K562 (cell line): ENCODE data around the gene DISC1.

Source experiments
- AFF4 ChIP-seq: sonication (generic); formaldehyde crosslinking; IDR thresholded peaks from 2 replicates; pipeline ENCODE4 v1.8.0; 2023; ENCODE audit warnings: mild to moderate bottlenecking, missing genetic modification reagents
- CTCF ChIP-seq, 3 experiments: IDR thresholded peaks in 2 of 3; conservative IDR thresholded peaks in 1 of 3; 2 replicates each; pipeline ENCODE4 v1.5.1; 2011 to 2012; ENCODE audit warnings: low read length in 3 of 3, mild to moderate bottlenecking in 3 of 3, control low read depth in 2 of 3, improper control_type of control experiment in 1 of 3, inconsistent platforms in 1 of 3, low read depth in 1 of 3, mixed read lengths in 1 of 3, moderate library complexity in 1 of 3; ENCODE audit not compliant: insufficient read depth in 2 of 3
- FOSL1 ChIP-seq: fragments of 200-800 bp; sonication (Bioruptor generic); conservative IDR thresholded peaks from 2 replicates; pipeline ENCODE4 v1.6.1; 2016; ENCODE audit warnings: missing genetic modification characterization, missing compliant biosample characterization
- FOXK2 ChIP-seq, 2 experiments: fragments of 450-650 bp; IDR thresholded peaks in 1 of 2; conservative IDR thresholded peaks in 1 of 2; 2 replicates each; pipeline ENCODE4 v1.6.1; 2016; ENCODE audit warnings: low read depth in 2 of 2, mild to moderate bottlenecking in 1 of 2
- GABPB1 ChIP-seq: sonication (generic); formaldehyde crosslinking; IDR thresholded peaks from 2 replicates; pipeline ENCODE4 v1.8.0; 2022; ENCODE audit warnings: mild to moderate bottlenecking, missing genetic modification reagents
- MAFK ChIP-seq: IDR thresholded peaks from 2 replicates; pipeline ENCODE4 v1.6.1; 2011; ENCODE audit warnings: low read length, improper control_type of control experiment
- NR1H2 ChIP-seq: sonication (generic); formaldehyde crosslinking; IDR thresholded peaks from 2 replicates; pipeline ENCODE4 v1.4.0; 2020; ENCODE audit warnings: mild to moderate bottlenecking, missing genetic modification reagents
- RHOXF2B ChIP-seq: fragments of 250-450 bp; sonication (Bioruptor Pico); conservative IDR thresholded peaks from 2 replicates; pipeline ENCODE4 v1.5.1; 2021
- STAG1 ChIP-seq: sonication (generic); formaldehyde crosslinking; IDR thresholded peaks from 2 replicates; pipeline ENCODE4 v1.5.0; 2020; ENCODE audit warnings: missing genetic modification reagents, borderline replicate concordance
- TOE1 ChIP-seq, 2 experiments: fragments of 450-650 bp in 1 of 2; sonication (generic) in 1 of 2; formaldehyde crosslinking in 1 of 2; IDR thresholded peaks; 2 replicates each; pipeline versions ENCODE4 v1.7.1 to v1.8.0; 2016 to 2022; ENCODE audit warnings: borderline replicate concordance in 2 of 2, mild to moderate bottlenecking in 2 of 2, antibody characterized with exemption in 1 of 2, inconsistent platforms in 1 of 2, low read depth in 1 of 2, missing genetic modification reagents in 1 of 2, moderate library complexity in 1 of 2
- ZBTB26 ChIP-seq: fragments of 450-650 bp; formaldehyde crosslinking; IDR thresholded peaks from 2 replicates; pipeline ENCODE4 v1.4.0; 2022; ENCODE audit warnings: missing genetic modification characterization

- TF ChIP-seq STAG1 (CRISPR knock-in tag) (no peak), AFF4 (no peak), FOSL1 (tag) (no peak), TOE1 (IDR thresholded peaks at IDR 0.05; ENCODE audit: borderline replicate concordance) (no peak), TOE1 (CRISPR knock-in tag; IDR thresholded peaks at IDR 0.05; ENCODE audit: borderline replicate concordance, low read depth) (no peak), CTCF (IDR thresholded peaks at IDR 0.05 in 2 of 3, conservative IDR thresholded peaks at IDR 0.05 in 1 of 3; ENCODE audit: insufficient read depth in 2 of 3, low read depth in 1 of 3, low read length in 3 of 3) (no peak), FOXK2 (conservative IDR thresholded peaks at IDR 0.05 in 1 of 2, IDR thresholded peaks at IDR 0.05 in 1 of 2; ENCODE audit: low read depth in 2 of 2) (no peak), MAFK (no peak), NR1H2 (CRISPR knock-in tag) (no peak), GABPB1 (CRISPR knock-in tag) (no peak), RHOXF2B (CRISPR knock-in tag) (no peak), ZBTB26 (no peak)
Measured at GRCh38 chr1:231964961-231965360, 338.4 kb downstream of the DISC1 start.
